ENCODE results near the gene CDCA8.
A peak's percentile ranks its signal among the peaks of the same experiment; 100 is the strongest.

CDCA8 gene

GRCh38 chr1:37697737-37698136, 5.4 kb downstream of the CDCA8 start:
- TF ChIP-seq CTCF (IDR thresholded peaks at IDR 0.05; ENCODE audit: insufficient read depth, low read depth, low read length, missing control alignments) = no peak
- no peak for DNase-seq (ENCODE audit: low read depth)
- H3K4me3 ChIP-seq (ENCODE audit: low read depth, low read length) = no peak overlapping the region

GRCh38 chr1:37699147-37699546, 6.8 kb downstream of the CDCA8 start:
- no peak for DNase-seq (ENCODE audit: low read depth)

GRCh38 chr1:37701051-37701450, 8.7 kb downstream of the CDCA8 start:
- H3K4me3 ChIP-seq (ENCODE audit: low read depth, low read length) = no peak overlapping the region
- no peak for DNase-seq (ENCODE audit: low read depth)
- no peak for TF ChIP-seq CTCF (IDR thresholded peaks at IDR 0.05; ENCODE audit: insufficient read depth, low read depth, low read length, missing control alignments)

More at GRCh38 chr1:37699147-37699546, 6.8 kb downstream of the CDCA8 start:
- TF ChIP-seq CTCF (IDR thresholded peaks at IDR 0.05; ENCODE audit: insufficient read depth, low read depth, low read length, missing control alignments) = no peak
- H3K4me3 ChIP-seq (ENCODE audit: low read depth, low read length) = peak overlapping the region; percentile 14

GRCh38 chr1:37703061-37703460, 10.7 kb downstream of the CDCA8 start:
- TF ChIP-seq CTCF (IDR thresholded peaks at IDR 0.05; ENCODE audit: insufficient read depth, low read depth, low read length, missing control alignments) = no peak
- DNase-seq (ENCODE audit: low read depth) = no peak
- H3K4me3 ChIP-seq (ENCODE audit: low read depth, low read length) = no peak overlapping the region

- TF ChIP-seq CTCF (IDR thresholded peaks at IDR 0.05; ENCODE audit: insufficient read depth, low read depth, low read length, missing control alignments) = no peak
- no peak for DNase-seq (ENCODE audit: low read depth)
- no peak overlapping the region for H3K4me3 ChIP-seq (ENCODE audit: low read depth, low read length)
Measured at GRCh38 chr1:37704966-37705365, 12.7 kb downstream of the CDCA8 start.

GRCh38 chr1:37705399-37705798, 13.1 kb downstream of the CDCA8 start:
- DNase-seq (ENCODE audit: low read depth) = no peak
- no peak overlapping the region for H3K4me3 ChIP-seq (ENCODE audit: low read depth, low read length)
- TF ChIP-seq CTCF (IDR thresholded peaks at IDR 0.05; ENCODE audit: insufficient read depth, low read depth, low read length, missing control alignments) = no peak

GRCh38 chr1:37708471-37708870, 16.2 kb downstream of the CDCA8 start:
- no peak for DNase-seq (ENCODE audit: low read depth)
- TF ChIP-seq CTCF (IDR thresholded peaks at IDR 0.05; ENCODE audit: insufficient read depth, low read depth, low read length, missing control alignments) = no peak
- no peak overlapping the region for H3K4me3 ChIP-seq (ENCODE audit: low read depth, low read length)

Measured in GM12865 (cell line).